ENCODE data around the gene CDH13. TPM values are rescaled to one million over a fixed set of nuclear protein-coding genes. Genes with fewer than 3 reads are reported as not detected.
A peak's percentile ranks its signal among the peaks of the same experiment; 100 is the strongest.

CDH13 gene
- total and polyA plus RNA-seq, 2 donors (not counting 1 experiment from before 2014, with no cell fraction given): 27.6 to 96.7 TPM

- Histone ChIP-seq H4K20me1 (ENCODE audit: control insufficient read depth, extremely low read depth, insufficient read depth, low read length) (no peaks in the 10 kb centered on the region), H3K79me2 (ENCODE audit: control insufficient read depth, insufficient read depth, low read length) (no peaks in the 10 kb centered on the region), H3K9me3 (ENCODE audit: control insufficient read depth, insufficient read depth, low read depth, low read length) (no peaks in the 10 kb centered on the region), H3K27me3 (ENCODE audit: control insufficient read depth, insufficient read depth, low read length) (no peaks in the 10 kb centered on the region), H3K9ac (ENCODE audit: insufficient read depth, low read length) (no peak overlapping the region), H3K36me3 (ENCODE audit: control insufficient read depth, insufficient read depth, low read length) (no peaks in the 10 kb centered on the region), H3K4me1 (ENCODE audit: control insufficient read depth, extremely low read depth, insufficient read depth, low read length) (no peaks in the 10 kb centered on the region), H2AFZ (ENCODE audit: low read length) (no peak overlapping the region), H3K27ac (ENCODE audit: insufficient read depth, low read length) (peak overlapping the region; percentile 25), H3K4me2 (ENCODE audit: extremely low read depth, insufficient read depth, low read length) (no peak overlapping the region), H3K4me3 (replicated peaks in 1 of 4; ENCODE audit: control extremely low read depth in 1 of 4, insufficient read depth in 1 of 4, low read depth in 3 of 4, low read length in 4 of 4) (no peak overlapping the region)
- TF ChIP-seq CTCF (conservative IDR thresholded peaks at IDR 0.05 in 1 of 2, IDR thresholded peaks at IDR 0.05 in 1 of 2; ENCODE audit: low read depth in 1 of 2, low read length in 2 of 2) (no peak), EZH2 (IDR thresholded peaks at IDR 0.05; ENCODE audit: low read length, missing control alignments) (no peak)
- peak; percentile 40 to 87 for DNase-seq (ENCODE audit: low read depth in 2 of 2)
Measured at GRCh38 chr16:83574388-83574787, 947.6 kb downstream of the CDH13 start.

GRCh38 chr16:83577078-83577745, 950.4 kb downstream of the CDH13 start:
- H3K79me2 ChIP-seq (ENCODE audit: control insufficient read depth, insufficient read depth, low read length): no peaks in the 10 kb centered on the region
- no peak overlapping the region for H3K27ac ChIP-seq (ENCODE audit: insufficient read depth, low read length)
- H3K36me3 ChIP-seq (ENCODE audit: control insufficient read depth, insufficient read depth, low read length): no peaks in the 10 kb centered on the region
- no peaks in the 10 kb centered on the region for H3K9me3 ChIP-seq (ENCODE audit: control insufficient read depth, insufficient read depth, low read depth, low read length)
- H3K9ac ChIP-seq (ENCODE audit: insufficient read depth, low read length): no peak overlapping the region
- no peaks in the 10 kb centered on the region for H3K4me1 ChIP-seq (ENCODE audit: control insufficient read depth, extremely low read depth, insufficient read depth, low read length)
- DNase-seq (ENCODE audit: low read depth in 2 of 2): no peak
- H4K20me1 ChIP-seq (ENCODE audit: control insufficient read depth, extremely low read depth, insufficient read depth, low read length): no peaks in the 10 kb centered on the region
- no peaks in the 10 kb centered on the region for H3K27me3 ChIP-seq (ENCODE audit: control insufficient read depth, insufficient read depth, low read length)
- no peak for TF ChIP-seq EZH2 (IDR thresholded peaks at IDR 0.05; ENCODE audit: low read length, missing control alignments)
- TF ChIP-seq CTCF (conservative IDR thresholded peaks at IDR 0.05 in 1 of 2, IDR thresholded peaks at IDR 0.05 in 1 of 2; ENCODE audit: low read depth in 1 of 2, low read length in 2 of 2): no peak
- no peak overlapping the region for H3K4me3 ChIP-seq (replicated peaks in 1 of 4; ENCODE audit: control extremely low read depth in 1 of 4, insufficient read depth in 1 of 4, low read depth in 3 of 4, low read length in 4 of 4)
- H2AFZ ChIP-seq (ENCODE audit: low read length): no peak overlapping the region
- H3K4me2 ChIP-seq (ENCODE audit: extremely low read depth, insufficient read depth, low read length): no peak overlapping the region

- Histone ChIP-seq H3K27me3 (ENCODE audit: control insufficient read depth, insufficient read depth, low read length) (no peaks in the 10 kb centered on the region), H3K27ac (ENCODE audit: insufficient read depth, low read length) (no peak overlapping the region), H4K20me1 (ENCODE audit: control insufficient read depth, extremely low read depth, insufficient read depth, low read length) (no peaks in the 10 kb centered on the region), H3K9ac (ENCODE audit: insufficient read depth, low read length) (no peak overlapping the region), H3K4me3 (replicated peaks in 1 of 4; ENCODE audit: control extremely low read depth in 1 of 4, insufficient read depth in 1 of 4, low read depth in 3 of 4, low read length in 4 of 4) (no peak overlapping the region), H3K36me3 (ENCODE audit: control insufficient read depth, insufficient read depth, low read length) (no peaks in the 10 kb centered on the region), H2AFZ (ENCODE audit: low read length) (no peak overlapping the region), H3K4me1 (ENCODE audit: control insufficient read depth, extremely low read depth, insufficient read depth, low read length) (no peaks in the 10 kb centered on the region), H3K4me2 (ENCODE audit: extremely low read depth, insufficient read depth, low read length) (no peak overlapping the region), H3K9me3 (ENCODE audit: control insufficient read depth, insufficient read depth, low read depth, low read length) (no peaks in the 10 kb centered on the region), H3K79me2 (ENCODE audit: control insufficient read depth, insufficient read depth, low read length) (no peaks in the 10 kb centered on the region)
- no peak for TF ChIP-seq CTCF (conservative IDR thresholded peaks at IDR 0.05 in 1 of 2, IDR thresholded peaks at IDR 0.05 in 1 of 2; ENCODE audit: low read depth in 1 of 2, low read length in 2 of 2)
- no peak for TF ChIP-seq EZH2 (IDR thresholded peaks at IDR 0.05; ENCODE audit: low read length, missing control alignments)
- no peak for DNase-seq (ENCODE audit: low read depth in 2 of 2)
Measured at GRCh38 chr16:83578171-83578570, 951.4 kb downstream of the CDH13 start.

Measured in fibroblast of lung (primary cell).